Muscle layer of duodenum (tissue), 2 donors: ENCODE measurements around the gene SMARCD3.
A peak's percentile ranks its signal among the peaks of the same experiment; 100 is the strongest.

ENCODE experiments used
- H3K27ac ChIP-seq: one replicate; pipeline ENCODE4 v1.7.0; 2013; ENCODE audit warnings: mild to moderate bottlenecking, low read length
- H3K27me3 ChIP-seq: one replicate; pipeline ENCODE4 v1.7.0; 2013; ENCODE audit warnings: low read depth, mild to moderate bottlenecking, control low read depth, low read length
- H3K36me3 ChIP-seq, 2 donors: one replicate each; pipeline ENCODE4 v1.7.0; 2013; ENCODE audit warnings: low read length in 2 of 2, control low read depth in 1 of 2, mild to moderate bottlenecking in 1 of 2; ENCODE audit not compliant: insufficient read depth in 2 of 2, control insufficient read depth in 1 of 2
- H3K4me1 ChIP-seq, 2 donors: one replicate each; pipeline ENCODE4 v1.7.0; 2013; ENCODE audit warnings: low read length in 2 of 2, mild to moderate bottlenecking in 2 of 2, control low read depth in 1 of 2, moderate library complexity in 1 of 2; ENCODE audit not compliant: insufficient read depth in 2 of 2, control insufficient read depth in 1 of 2
- H3K4me3 ChIP-seq, 2 donors: one replicate each; pipeline ENCODE4 v1.7.0; 2013; ENCODE audit warnings: low read length in 2 of 2, low read depth in 1 of 2, mild to moderate bottlenecking in 1 of 2
- H3K9me3 ChIP-seq, 2 donors: one replicate each; pipeline ENCODE4 v1.7.0; 2013; ENCODE audit warnings: low read length in 2 of 2, control low read depth in 1 of 2, mild to moderate bottlenecking in 1 of 2; ENCODE audit not compliant: control insufficient read depth in 1 of 2
- donor health status: healthy.

Gene SMARCD3

GRCh38 chr7:151254316-151254715, 5.8 kb upstream of the SMARCD3 start:
- no peak overlapping the region for H3K27ac ChIP-seq

DNA sequence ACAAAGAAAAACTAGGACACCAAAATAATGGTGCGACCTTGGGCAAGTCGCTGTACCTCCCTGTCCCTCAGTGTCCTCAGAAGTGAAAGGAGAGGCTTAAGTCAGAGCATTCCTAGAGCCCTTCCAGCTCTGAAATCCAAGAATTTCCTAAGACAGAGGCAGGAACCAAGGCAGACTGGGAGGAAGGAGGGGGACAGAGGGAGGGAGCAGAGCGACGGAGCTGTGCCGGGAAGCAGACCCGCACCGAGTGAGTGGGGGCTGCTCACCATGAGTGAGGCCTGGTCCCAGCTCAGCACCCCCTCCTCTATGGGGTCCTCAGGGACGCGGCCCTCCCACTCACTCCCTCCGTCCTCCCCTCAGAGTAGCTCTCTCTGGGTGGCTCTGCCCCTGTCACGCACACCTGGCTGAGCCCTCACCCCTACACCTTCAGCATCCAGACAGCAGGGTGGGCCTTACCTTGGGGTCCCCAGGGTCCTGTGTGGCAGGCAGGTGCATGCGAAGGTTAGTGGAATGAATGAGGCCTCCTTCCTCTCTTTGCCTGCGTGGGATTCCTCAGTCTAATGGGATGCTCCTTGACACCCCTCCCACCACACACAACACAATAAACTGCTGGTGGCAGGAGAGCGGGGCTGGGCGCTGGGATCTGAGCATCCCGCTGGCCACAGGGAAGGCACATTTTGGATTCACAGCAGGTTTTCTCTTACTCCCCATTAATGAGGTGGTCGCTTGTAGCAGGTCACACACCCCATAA, 4.6 kb upstream of the SMARCD3 start:
- peak overlapping the region; percentile 49 to 64 for H3K4me3 ChIP-seq

More at GRCh38 chr7:151254316-151254715, 5.8 kb upstream of the SMARCD3 start:
- Histone ChIP-seq H3K27me3 (no peaks in the 10 kb centered on the region), H3K36me3 (no peaks in the 10 kb centered on the region), H3K4me3 (no peak overlapping the region), H3K4me1 (peaks cover 0 to 32% of the 10 kb centered on the region in 2 donors), H3K9me3 (no peaks in the 10 kb centered on the region)

GRCh38 chr7:151252561-151252835, 4.0 kb upstream of the SMARCD3 start:
- H3K27ac ChIP-seq = peak overlapping the region; percentile 70
- H3K4me1 ChIP-seq = peaks cover 0 to 40% of the 10 kb centered on the region in 2 donors
- H3K4me3 ChIP-seq = peak overlapping the region; percentile 49 to 64
- H3K36me3 ChIP-seq = no peaks in the 10 kb centered on the region
- H3K27me3 ChIP-seq = no peaks in the 10 kb centered on the region
- H3K9me3 ChIP-seq = no peaks in the 10 kb centered on the region

More for the DNA sequence above, 4.6 kb upstream of the SMARCD3 start:
- H3K27ac ChIP-seq = peak overlapping the region; percentile 70
- H3K9me3 ChIP-seq = no peaks in the 10 kb centered on the region
- H3K4me1 ChIP-seq = peaks cover 0 to 34% of the 10 kb centered on the region in 2 donors
- no peaks in the 10 kb centered on the region for H3K27me3 ChIP-seq
- H3K36me3 ChIP-seq = no peaks in the 10 kb centered on the region

GRCh38 chr7:151251689-151252560, 3.4 kb upstream of the SMARCD3 start:
- no peaks in the 10 kb centered on the region for H3K27me3 ChIP-seq
- no peaks in the 10 kb centered on the region for H3K9me3 ChIP-seq
- peak overlapping the region; percentile 82 for H3K27ac ChIP-seq
- H3K4me1 ChIP-seq = peaks cover 0 to 46% of the 10 kb centered on the region in 2 donors
- H3K4me3 ChIP-seq = peak overlapping the region; percentile 49 to 64
- H3K36me3 ChIP-seq = no peaks in the 10 kb centered on the region

DNA sequence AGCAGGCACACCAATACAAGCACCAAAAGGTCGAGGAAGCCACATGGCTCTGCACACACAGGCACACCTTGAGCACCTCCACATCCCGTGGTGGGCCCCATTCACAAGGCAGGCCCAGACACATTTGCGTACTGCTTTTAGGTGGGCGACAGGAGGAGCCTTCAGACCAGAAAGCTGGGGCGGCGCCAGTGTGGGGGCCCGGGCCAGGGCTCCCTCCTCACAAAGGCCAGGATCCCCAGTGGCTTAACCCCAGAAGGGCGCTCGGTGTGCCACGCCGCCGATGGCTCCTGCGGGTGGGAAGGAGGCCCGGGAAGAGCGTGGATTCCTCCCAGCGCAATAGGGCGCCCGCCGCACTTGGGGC, 2.8 kb upstream of the SMARCD3 start:
- H3K4me3 ChIP-seq = peak overlapping the region; percentile 37 to 64
- H3K27me3 ChIP-seq = peaks cover under 1% of the 10 kb centered on the region
- H3K4me1 ChIP-seq = peaks cover 3 to 52% of the 10 kb centered on the region in 2 donors
- H3K27ac ChIP-seq = peak overlapping the region; percentile 82
- no peaks in the 10 kb centered on the region for H3K9me3 ChIP-seq
- no peaks in the 10 kb centered on the region for H3K36me3 ChIP-seq

DNA sequence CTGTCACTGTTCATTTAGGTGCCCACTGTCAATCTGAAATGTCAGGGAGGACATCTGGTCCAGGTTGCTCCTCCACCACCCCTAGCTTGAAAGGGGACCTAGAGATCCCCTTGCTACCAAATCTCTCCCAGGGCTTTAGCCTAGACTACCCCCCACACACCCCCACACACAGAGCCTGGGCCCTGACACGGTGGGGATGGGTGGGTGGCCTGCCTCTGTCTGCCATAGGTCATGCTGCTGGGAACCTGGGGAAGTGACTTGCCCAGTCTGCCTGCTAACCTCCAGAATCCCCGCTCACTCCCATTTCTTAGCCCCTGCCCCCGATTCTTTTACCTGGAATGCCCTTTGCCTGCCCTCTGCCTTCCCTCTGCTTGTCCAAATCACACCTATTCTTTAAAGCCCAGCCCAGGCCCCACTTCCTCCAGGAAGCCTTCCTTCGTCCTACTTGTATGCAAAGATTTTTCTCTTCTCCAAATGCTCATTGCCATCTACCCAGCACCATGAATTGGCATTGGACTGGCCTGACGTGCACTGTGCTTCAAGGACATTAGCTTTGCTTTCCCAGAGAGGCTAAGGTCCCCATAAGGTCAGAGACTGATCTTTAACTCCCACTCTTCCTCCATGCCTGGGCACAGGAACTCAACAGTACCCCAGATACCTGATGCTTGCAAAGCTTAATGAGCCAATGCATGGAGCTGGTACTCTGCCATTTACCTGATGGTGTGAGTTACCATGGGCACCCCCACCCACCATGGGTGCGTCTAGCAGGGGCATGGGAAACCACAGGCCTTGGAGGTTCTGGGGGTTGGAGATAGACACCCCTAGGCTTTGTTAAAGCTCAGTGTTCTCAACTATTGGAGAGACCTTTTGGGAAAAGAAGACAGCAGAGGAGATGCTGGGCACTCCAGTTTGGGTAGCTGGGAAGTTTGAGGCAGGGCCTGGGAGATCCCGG, 2.0 kb upstream of the SMARCD3 start:
- H3K27me3 ChIP-seq = peaks cover 8% of the 10 kb centered on the region
- no peaks in the 10 kb centered on the region for H3K9me3 ChIP-seq
- no peaks in the 10 kb centered on the region for H3K36me3 ChIP-seq
- H3K4me1 ChIP-seq = peaks cover 3 to 60% of the 10 kb centered on the region in 2 donors
- peak overlapping the region in 1 of 2 donors; percentile 64 for H3K4me3 ChIP-seq
- peak overlapping the region; percentile 82 for H3K27ac ChIP-seq

DNA sequence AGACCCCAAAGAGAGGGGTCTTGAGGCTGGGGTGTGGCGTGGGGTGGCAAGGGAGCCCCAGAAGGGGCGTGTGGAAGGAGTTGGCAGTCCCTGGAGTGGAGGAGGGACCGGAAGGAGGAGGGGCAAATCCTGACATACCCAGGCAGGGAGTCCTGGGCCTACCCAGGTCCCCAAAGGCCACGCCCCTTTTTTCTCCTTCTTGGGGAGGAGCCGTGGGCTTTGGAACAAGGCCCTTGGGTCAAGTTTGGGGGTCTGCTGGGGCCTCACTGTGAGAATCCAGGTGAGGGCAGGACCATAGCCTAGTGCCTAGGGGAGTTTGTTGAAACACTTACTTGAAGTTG, 1.2 kb upstream of the SMARCD3 start:
- Histone ChIP-seq H3K27me3 (peaks cover 14% of the 10 kb centered on the region), H3K27ac (peak overlapping the region; percentile 56), H3K9me3 (no peaks in the 10 kb centered on the region), H3K36me3 (no peaks in the 10 kb centered on the region), H3K4me1 (peaks cover 3 to 68% of the 10 kb centered on the region in 2 donors), H3K4me3 (peak overlapping the region; percentile 33 to 56)

DNA sequence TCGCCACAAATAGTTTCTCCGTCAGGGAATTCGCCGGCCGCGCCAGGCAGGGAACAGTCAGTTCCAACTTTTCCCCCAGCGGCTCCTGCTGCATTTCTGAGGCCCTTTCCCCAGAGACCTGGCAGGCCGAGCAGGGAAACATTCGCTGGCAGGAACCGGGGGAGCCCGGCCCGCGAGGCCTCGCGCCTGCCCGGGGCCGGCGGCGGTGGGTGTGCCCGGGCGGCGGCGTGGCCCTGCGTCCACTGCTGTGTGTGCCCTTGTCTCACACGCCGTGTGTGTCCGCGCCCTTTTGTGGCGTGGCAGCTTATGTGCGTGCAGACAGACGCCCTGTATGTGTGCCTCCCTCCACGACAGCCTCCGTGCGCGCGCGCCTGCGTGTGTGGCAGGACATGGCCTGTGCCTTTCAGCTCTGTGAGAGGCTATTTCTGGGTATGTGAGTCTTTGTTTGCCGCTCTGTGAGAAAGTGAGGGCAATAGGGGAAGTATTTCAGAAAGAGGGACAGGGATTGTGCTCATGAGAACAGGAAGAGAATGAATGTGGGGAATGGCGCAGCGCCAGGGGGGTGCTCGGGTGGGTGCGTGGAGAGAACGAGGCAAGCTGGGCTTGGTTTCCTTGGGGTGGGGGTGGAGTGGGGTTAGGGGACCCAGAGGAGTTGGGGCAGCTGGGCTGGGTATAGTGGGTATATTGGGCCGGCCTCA, 689 bp upstream of the SMARCD3 start:
- H3K9me3 ChIP-seq = no peaks in the 10 kb centered on the region
- H3K27me3 ChIP-seq = peaks cover 20% of the 10 kb centered on the region
- H3K27ac ChIP-seq = peak overlapping the region; percentile 60
- peaks cover 3 to 73% of the 10 kb centered on the region in 2 donors for H3K4me1 ChIP-seq
- H3K4me3 ChIP-seq = peak overlapping the region; percentile 33 to 56
- H3K36me3 ChIP-seq = no peaks in the 10 kb centered on the region

DNA sequence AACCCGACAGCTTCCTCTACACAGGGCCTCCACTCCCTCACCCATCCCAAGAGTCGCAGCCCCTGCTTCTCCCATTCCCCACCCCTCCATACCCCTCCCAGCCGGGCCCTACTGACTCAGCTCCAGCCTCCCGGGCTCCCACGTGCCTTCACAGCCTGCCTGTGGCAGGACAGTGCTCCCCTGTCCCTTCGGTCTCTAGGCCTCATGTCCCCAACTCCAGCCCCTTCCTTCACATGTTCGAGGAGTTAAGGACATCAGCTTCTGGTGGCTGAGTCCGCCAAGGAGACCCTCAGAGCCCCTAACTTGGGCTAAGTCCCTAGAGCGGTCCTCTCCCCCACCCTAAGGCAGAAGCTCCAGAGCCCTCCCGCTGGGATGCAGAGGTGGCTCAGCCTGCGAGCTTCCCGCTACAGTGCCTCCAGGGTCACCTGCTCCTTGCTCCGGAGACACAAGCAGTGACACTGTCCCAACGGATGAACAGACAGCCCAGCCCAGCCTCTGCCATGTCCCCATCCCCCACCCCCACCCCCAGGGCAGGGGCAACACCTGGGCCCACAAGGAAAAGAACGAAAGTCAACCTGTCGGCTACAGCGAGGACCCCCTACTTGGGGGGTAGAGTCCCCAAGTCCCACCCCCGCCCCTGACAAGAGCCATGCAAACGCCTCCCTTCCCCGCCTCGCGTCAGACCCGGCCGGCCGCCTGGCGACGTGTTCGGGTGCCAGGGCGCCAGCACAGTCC, 716 bp downstream of the SMARCD3 start:
- Histone ChIP-seq H3K4me1 (peaks cover 3 to 79% of the 10 kb centered on the region in 2 donors), H3K27me3 (peaks cover 22% of the 10 kb centered on the region), H3K9me3 (no peaks in the 10 kb centered on the region), H3K4me3 (peak overlapping the region; percentile 63 to 67), H3K27ac (peak overlapping the region; percentile 63), H3K36me3 (no peaks in the 10 kb centered on the region)
